ENCODE measurements around the gene STK16.

DNA sequence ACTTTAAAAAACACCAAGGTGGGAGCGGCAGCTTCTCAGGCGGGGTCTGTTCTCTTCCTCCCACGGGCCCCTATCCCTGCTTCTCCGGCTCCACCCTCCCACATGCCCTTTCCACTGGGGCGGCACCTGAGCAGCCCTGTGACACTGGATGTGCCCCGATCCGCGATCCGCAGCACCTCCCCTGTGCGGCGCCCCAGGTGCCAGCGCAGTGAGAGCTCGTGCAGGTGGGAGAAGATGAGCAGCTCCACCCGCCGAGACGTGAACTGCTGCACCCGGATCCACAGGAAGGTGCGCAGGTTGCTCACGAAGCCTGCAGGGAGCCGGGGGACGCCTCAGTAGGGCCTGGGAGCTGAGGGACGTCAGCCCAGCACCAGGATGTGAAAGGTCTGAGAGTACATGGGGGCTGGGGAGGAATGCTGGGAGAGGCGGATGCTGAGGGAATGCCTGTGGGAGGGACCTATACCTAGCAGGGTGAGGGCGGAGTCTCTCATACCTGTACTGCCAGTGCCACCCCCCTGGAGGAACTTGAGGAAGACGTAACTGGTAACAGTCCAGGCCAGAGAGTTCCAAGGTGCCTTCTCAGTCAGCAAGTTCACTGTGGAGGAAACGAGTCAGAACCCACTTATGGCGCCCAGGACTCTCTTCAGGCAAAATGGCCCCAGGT, 29.3 kb upstream of the STK16 start:
- TF ChIP-seq CTCF (IDR thresholded peaks at IDR 0.05; ENCODE audit: insufficient read depth, low read depth, low read length), result no peak
- TF ChIP-seq EZH2 (IDR thresholded peaks at IDR 0.05; ENCODE audit: insufficient read depth, low read length), result no peak

All from astrocyte (in vitro differentiated cells and primary cell).